Daoy (cell line): ENCODE measurements around the gene SLC12A9. TPM values are rescaled to one million over a fixed set of nuclear protein-coding genes. Genes with fewer than 3 reads are reported as not detected.
A peak's percentile ranks its signal among the peaks of the same experiment; 100 is the strongest.
"Not testable (repeated sequence)": the region's sequence is repeated elsewhere in the genome, so short reads cannot be mapped to it uniquely, and the experiment has no call there.

Source experiments
- DNase-seq: peaks from one replicate; pipeline ENCODE4 v3.0.0-alpha.2; 2015; ENCODE audit warnings: low read depth
- total RNA-seq: library from RNA; depleted of rRNA; stranded (reverse); fragments of >200 nt; shearing (Covaris generic); gene quantifications from 2 replicates; pipeline ENCODE4 v1.2.3, GENCODE V29; 2014; rRNA removed

Gene SLC12A9
- total RNA-seq, 1 experiment from 2014 or later = 18.1 TPM

- DNase-seq = peak; percentile 63
These were observed 43.6 kb downstream of the SLC12A9 start for GRCh38 chr7:100895956-100896731.

GRCh38 chr7:100896732-100897608 is 44.5 kb downstream of the SLC12A9 start:
- DNase-seq = peak; percentile 49

DNA sequence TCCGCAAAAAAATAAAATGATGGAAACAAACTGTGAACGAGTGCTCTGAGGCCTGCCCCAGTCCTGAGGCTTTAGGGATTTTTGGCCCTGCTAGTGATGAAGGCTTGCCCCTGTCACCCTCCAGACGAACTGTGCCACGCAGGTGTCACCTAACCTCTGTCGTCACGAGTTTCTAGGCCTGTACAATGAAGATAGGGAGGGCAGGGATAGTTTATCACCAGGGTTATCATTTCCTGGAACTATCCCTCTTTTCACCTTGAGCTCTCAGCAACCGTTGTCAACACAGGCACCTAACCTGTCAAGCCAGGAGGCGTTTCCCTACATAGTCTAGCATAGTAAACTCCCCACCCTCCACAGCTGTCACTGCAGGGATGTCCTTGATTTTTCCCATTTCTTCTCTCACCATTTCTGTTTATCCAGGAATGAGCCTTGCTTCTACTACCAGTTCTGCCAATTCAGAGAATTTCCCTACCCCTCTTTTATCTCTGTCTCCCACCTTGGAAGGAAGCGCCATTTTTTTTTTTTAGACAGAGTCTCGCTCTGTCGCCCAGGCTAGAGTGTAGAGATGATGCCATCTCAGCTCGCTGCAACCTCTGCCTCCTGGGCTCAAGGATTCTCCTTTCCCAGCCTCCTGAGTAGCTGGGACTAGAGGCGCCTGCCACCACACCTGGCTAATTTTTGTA is 45.4 kb downstream of the SLC12A9 start:
- DNase-seq = no peak

DNA sequence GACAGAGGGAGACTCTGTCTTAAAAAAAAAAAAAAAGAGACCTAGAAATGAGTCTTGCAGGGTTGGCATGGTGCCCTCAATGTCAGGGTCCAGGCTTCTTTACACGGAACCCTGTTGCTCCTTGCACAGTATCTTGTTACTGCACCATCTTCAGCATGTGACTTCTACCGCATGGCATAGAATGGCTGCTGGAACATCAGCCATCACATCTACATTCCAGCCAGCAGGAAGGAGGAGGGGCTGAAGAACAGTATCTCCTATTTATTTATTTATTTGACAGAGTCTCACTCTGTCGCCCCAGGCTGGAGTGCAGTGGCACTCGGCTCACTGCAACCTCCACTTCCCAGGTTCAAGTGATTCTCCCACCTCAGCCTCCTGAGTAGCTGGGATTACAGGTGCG is 46.9 kb downstream of the SLC12A9 start:
- no peak for DNase-seq

DNA sequence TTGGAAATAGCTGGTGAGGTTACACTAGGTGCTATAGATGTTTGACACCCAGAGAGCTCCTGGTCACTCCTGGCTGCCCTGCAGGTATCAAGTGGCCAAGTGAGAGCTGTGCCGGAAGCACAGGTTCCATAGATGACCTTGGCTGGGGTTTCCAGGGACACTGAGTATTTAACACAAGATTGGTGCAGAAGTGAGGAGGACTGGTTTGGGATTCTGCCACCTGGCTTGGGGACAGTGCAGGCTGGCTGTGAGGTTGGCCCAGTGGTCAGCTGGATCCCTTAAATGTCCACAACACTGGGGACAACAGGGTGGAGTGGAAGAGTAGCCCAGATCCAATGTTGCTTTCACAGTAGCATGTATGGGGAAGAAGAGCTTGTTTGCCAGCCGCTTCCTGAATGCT is 48.5 kb downstream of the SLC12A9 start:
- DNase-seq = no peak

DNA sequence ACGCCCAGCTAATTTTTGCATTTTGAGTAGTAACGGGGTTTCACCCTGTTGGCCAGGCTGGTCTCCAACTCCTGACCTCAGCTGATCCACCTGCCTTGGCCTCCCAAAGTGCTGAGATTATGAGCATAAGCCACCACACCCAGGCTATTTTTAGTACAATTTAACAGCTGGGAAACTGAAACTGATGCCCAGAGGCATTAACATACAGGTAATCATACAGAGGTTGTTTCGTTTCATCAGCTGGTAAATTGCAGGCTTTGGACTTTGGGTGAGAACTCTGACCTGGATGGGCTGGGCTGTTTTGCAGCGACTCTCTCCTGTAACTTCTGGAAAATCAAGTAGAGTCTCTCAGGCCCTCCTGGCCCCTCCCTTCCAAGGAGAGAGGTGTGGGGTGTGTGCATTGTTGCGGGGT is 49.4 kb downstream of the SLC12A9 start:
- DNase-seq = no peak

- no peak for DNase-seq
These were observed 50.1 kb downstream of the SLC12A9 start for GRCh38 chr7:100902638-100903037.

- no peak for DNase-seq
These were observed 56.0 kb downstream of the SLC12A9 start for GRCh38 chr7:100908512-100908911.

DNA sequence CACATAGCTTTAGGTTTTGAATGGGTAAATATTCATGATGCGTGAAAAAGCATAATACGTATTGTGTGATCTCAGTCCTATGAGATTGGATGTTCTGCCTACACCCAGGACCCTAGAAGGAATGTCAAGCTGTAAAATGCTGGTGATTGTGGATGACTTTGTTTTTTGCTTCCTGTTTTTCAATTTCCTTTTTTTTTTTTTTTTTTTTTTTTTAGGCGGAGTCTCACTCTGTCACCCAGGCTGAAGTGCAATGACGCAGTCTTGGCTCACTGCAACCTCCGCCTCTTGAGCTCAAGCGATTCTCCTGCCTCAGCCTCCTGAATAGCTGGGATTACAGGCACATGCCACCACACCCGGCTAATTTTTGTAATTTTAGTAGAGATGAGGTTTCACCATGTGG is 57.9 kb downstream of the SLC12A9 start:
- DNase-seq = not testable (repeated sequence)

- DNase-seq = no peak
These were observed 59.0 kb downstream of the SLC12A9 start for GRCh38 chr7:100911484-100911883.

GRCh38 chr7:100914208-100914878 is 61.8 kb downstream of the SLC12A9 start:
- DNase-seq = no peak

GRCh38 chr7:100914879-100915447 is 62.5 kb downstream of the SLC12A9 start:
- peak; percentile 80 for DNase-seq

Other genes starting within 250 kb of the SLC12A9 start
- gene MOSPD3, start 240.2 kb upstream of the SLC12A9 start, total RNA-seq = 9.7 and 11.3 TPM in 2 replicates
- 2.4 and 4.6 TPM in 2 replicates for gene TFR2, start 211.2 kb upstream of the SLC12A9 start, total RNA-seq
- not detected in 2 replicates for gene ACTL6B, start 196.3 kb upstream of the SLC12A9 start, total RNA-seq
- gene GNB2, start 179.0 kb upstream of the SLC12A9 start, total RNA-seq = 58.9 and 77.1 TPM in 2 replicates
- 12.0 and 27.3 TPM in 2 replicates for gene GIGYF1, start 158.5 kb upstream of the SLC12A9 start, total RNA-seq
- 146 and 197 TPM in 2 replicates for gene POP7, start 146.6 kb upstream of the SLC12A9 start, total RNA-seq
- not detected in 2 replicates for gene EPO, start 132.2 kb upstream of the SLC12A9 start, total RNA-seq
- gene ZAN, start 119.1 kb upstream of the SLC12A9 start, total RNA-seq = not detected in 2 replicates
- 57.5 and 62.5 TPM in 2 replicates for gene EPHB4, start 25.2 kb upstream of the SLC12A9 start, total RNA-seq
- 203 and 238 TPM in 2 replicates for gene TRIP6, start 14.7 kb downstream of the SLC12A9 start, total RNA-seq
- 93.0 and 116 TPM in 2 replicates for gene SRRT, start 22.4 kb downstream of the SLC12A9 start, total RNA-seq
- 4.8 and 6.1 TPM in 2 replicates for gene UFSP1, start 37.0 kb downstream of the SLC12A9 start, total RNA-seq
- 0.46 TPM in 1 of 2 replicates, not detected in the other for gene ACHE, start 43.2 kb downstream of the SLC12A9 start, total RNA-seq
- not detected in 2 replicates for gene MUC3A, start 96.8 kb downstream of the SLC12A9 start, total RNA-seq
- gene MUC12, start 116.9 kb downstream of the SLC12A9 start, total RNA-seq = 1.4 and 8.7 TPM in 2 replicates
- gene MUC17, start 167.4 kb downstream of the SLC12A9 start, total RNA-seq = not detected in 2 replicates
- 9.8 and 12.6 TPM in 2 replicates for gene TRIM56, start 232.8 kb downstream of the SLC12A9 start, total RNA-seq